WTC11 (cell line): ENCODE measurements around the gene GNAO1. TPM values are rescaled to one million over a fixed set of nuclear protein-coding genes. Genes with fewer than 3 reads are reported as not detected.

Source experiments
- ATAC-seq: fragments of 200-7000 bp; cut with Tn5 transposase; 2 replicates; pipeline ENCODE4 v1.10.0; 2021; ENCODE audit warnings: mild to moderate bottlenecking, moderate library complexity
- CTCF ChIA-PET: fragments of 300-600 bp; sonication (Branson Sonifier 250); formaldehyde crosslinking; loops from one replicate; lab custom pipeline; 2021; ENCODE audit warnings: antibody characterized with exemption; lab: Charles Lee
- POLR2A ChIA-PET: fragments of 350-600 bp; sonication (Branson Sonifier 250); formaldehyde crosslinking; loops from one replicate; lab custom pipeline; 2021; ENCODE audit warnings: antibody characterized with exemption; lab: Charles Lee
- DNase-seq: peaks from one replicate; pipeline ENCODE4 v3.0.0; 2021; ENCODE audit warnings: low spot score
- H3K27ac Mint-ChIP-seq: 2 replicates; pipeline ENCODE4 v1.8.0; 2021; ENCODE audit warnings: mixed read lengths
- H3K27me3 Mint-ChIP-seq: 2 replicates; pipeline ENCODE4 v1.8.0; 2021; ENCODE audit warnings: low read depth, mild to moderate bottlenecking, moderate library complexity, mixed read lengths
- H3K36me3 Mint-ChIP-seq: 2 replicates; pipeline ENCODE4 v1.8.0; 2021; ENCODE audit warnings: mixed read lengths
- H3K4me1 Mint-ChIP-seq: 2 replicates; pipeline ENCODE4 v1.8.0; 2022; ENCODE audit warnings: mixed read lengths
- H3K4me3 Mint-ChIP-seq: 2 replicates; pipeline ENCODE4 v1.8.0; 2021; ENCODE audit warnings: mild to moderate bottlenecking, moderate library complexity, mixed read lengths
- H3K9me3 Mint-ChIP-seq: 2 replicates; pipeline ENCODE4 v1.8.0; 2021; ENCODE audit warnings: mixed read lengths
- ATF1 ChIP-seq: sonication (generic); formaldehyde crosslinking; IDR thresholded peaks from 2 replicates; pipeline ENCODE4 v1.8.1; 2023; ENCODE audit warnings: mild to moderate bottlenecking, moderate library complexity, missing genetic modification reagents
- CDX4 ChIP-seq: fragments of 250-450 bp; sonication (Bioruptor Pico); IDR thresholded peaks from 2 replicates; pipeline ENCODE4 v1.9.0; 2021; ENCODE audit warnings: moderate library complexity, mild to moderate bottlenecking, inconsistent platforms, borderline replicate concordance
- EMX1 ChIP-seq: fragments of 250-450 bp; sonication (Bioruptor Pico); IDR thresholded peaks from 2 replicates; pipeline ENCODE4 v1.8.0; 2021; ENCODE audit warnings: mild to moderate bottlenecking
- GABPB1 ChIP-seq: sonication (generic); formaldehyde crosslinking; IDR thresholded peaks from 2 replicates; pipeline ENCODE4 v1.8.1; 2023; ENCODE audit warnings: mild to moderate bottlenecking, missing genetic modification reagents
- HMGXB4 ChIP-seq: sonication (generic); formaldehyde crosslinking; IDR thresholded peaks from 2 replicates; pipeline ENCODE4 v1.8.1; 2023; ENCODE audit warnings: mild to moderate bottlenecking, moderate library complexity, missing genetic modification reagents
- IRF1 ChIP-seq: sonication (generic); formaldehyde crosslinking; IDR thresholded peaks from 2 replicates; pipeline ENCODE4 v1.8.0; 2023; ENCODE audit warnings: missing genetic modification reagents
- IRF2 ChIP-seq: sonication (generic); formaldehyde crosslinking; IDR thresholded peaks from 2 replicates; pipeline ENCODE4 v1.8.0; 2022; ENCODE audit warnings: low read depth, missing genetic modification reagents, borderline replicate concordance
- MLX ChIP-seq: sonication (generic); formaldehyde crosslinking; IDR thresholded peaks from 2 replicates; pipeline ENCODE4 v1.8.1; 2023; ENCODE audit warnings: mild to moderate bottlenecking, missing genetic modification reagents, moderate library complexity
- NR1H2 ChIP-seq: sonication (generic); formaldehyde crosslinking; IDR thresholded peaks from 2 replicates; pipeline ENCODE4 v1.9.0; 2021; ENCODE audit warnings: mild to moderate bottlenecking, moderate library complexity, missing genetic modification reagents
- RELA ChIP-seq: sonication (generic); formaldehyde crosslinking; IDR thresholded peaks from 2 replicates; pipeline ENCODE4 v1.8.1; 2022; ENCODE audit warnings: missing genetic modification reagents, mild to moderate bottlenecking, borderline replicate concordance
- RORB ChIP-seq: fragments of 250-450 bp; sonication (Bioruptor Pico); IDR thresholded peaks from 2 replicates; pipeline ENCODE4 v1.9.0; 2021; ENCODE audit warnings: mild to moderate bottlenecking
- SMAD3 ChIP-seq: sonication (generic); formaldehyde crosslinking; IDR thresholded peaks from 2 replicates; pipeline ENCODE4 v1.8.0; 2022; ENCODE audit warnings: missing genetic modification reagents, mild to moderate bottlenecking, borderline replicate concordance
- USF2 ChIP-seq: sonication (generic); formaldehyde crosslinking; IDR thresholded peaks from 2 replicates; pipeline ENCODE4 v1.8.1; 2023; ENCODE audit warnings: mild to moderate bottlenecking, missing genetic modification reagents, moderate library complexity
- ZNF416 ChIP-seq: fragments of 250-450 bp; sonication (Bioruptor Pico); IDR thresholded peaks from 2 replicates; pipeline ENCODE4 v1.9.0; 2021; ENCODE audit warnings: mild to moderate bottlenecking, inconsistent platforms
- total RNA-seq: library from RNA; stranded (reverse); gene quantifications from 3 replicates; pipeline ENCODE4 v1.2.3, GENCODE V29; 2021
- TF ChIP-seq, protein P1 (sequence below): sonication (generic); formaldehyde crosslinking; IDR thresholded peaks from 2 replicates; pipeline ENCODE4 v1.8.1; 2022; ENCODE audit warnings: mild to moderate bottlenecking, missing genetic modification reagents, moderate library complexity, borderline replicate concordance
- TF ChIP-seq, protein P2 (sequence below): sonication (generic); formaldehyde crosslinking; IDR thresholded peaks from 2 replicates; pipeline ENCODE4 v1.8.1; 2023; ENCODE audit warnings: mild to moderate bottlenecking, missing genetic modification reagents
- TF ChIP-seq, protein P3 (sequence below): sonication (generic); formaldehyde crosslinking; IDR thresholded peaks from 2 replicates; pipeline ENCODE4 v1.8.0; 2022; ENCODE audit warnings: mild to moderate bottlenecking, missing genetic modification reagents
- TF ChIP-seq, protein P4 (sequence below): sonication (generic); formaldehyde crosslinking; IDR thresholded peaks from 2 replicates; pipeline ENCODE4 v1.8.0; 2023; ENCODE audit warnings: mild to moderate bottlenecking, missing genetic modification reagents
- TF ChIP-seq, protein P5 (sequence below): sonication (generic); formaldehyde crosslinking; IDR thresholded peaks from 2 replicates; pipeline ENCODE4 v1.8.0; 2022; ENCODE audit warnings: mild to moderate bottlenecking, missing genetic modification reagents
- TF ChIP-seq, protein P6 (sequence below): fragments of 250-450 bp; sonication (Bioruptor Pico); IDR thresholded peaks from 2 replicates; pipeline ENCODE4 v1.9.0; 2021; ENCODE audit warnings: mild to moderate bottlenecking

Gene GNAO1
- total RNA-seq, 1 experiment from 2014 or later: 30.6 TPM

DNA sequence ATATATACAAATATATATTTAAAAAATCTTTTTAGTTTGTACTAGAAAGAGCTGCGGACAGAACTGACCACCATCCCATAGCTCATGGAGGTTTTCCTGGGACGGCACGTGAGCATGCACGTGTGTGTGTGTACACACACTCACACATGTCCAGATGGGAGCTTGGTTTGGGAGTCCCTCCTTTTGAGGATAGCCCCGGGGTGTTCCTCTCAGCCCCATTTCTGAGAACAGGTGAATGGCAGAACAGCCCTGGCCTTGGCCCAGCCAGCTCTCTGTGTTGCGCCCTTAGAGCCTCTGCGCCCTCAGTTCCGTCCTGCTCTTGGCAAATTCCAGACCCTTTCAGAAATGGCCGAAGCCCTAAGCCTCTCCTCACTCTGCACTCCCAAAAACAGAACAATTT, 163.9 kb downstream of the GNAO1 start (continued):
- TF ChIP-seq, protein P1, sequence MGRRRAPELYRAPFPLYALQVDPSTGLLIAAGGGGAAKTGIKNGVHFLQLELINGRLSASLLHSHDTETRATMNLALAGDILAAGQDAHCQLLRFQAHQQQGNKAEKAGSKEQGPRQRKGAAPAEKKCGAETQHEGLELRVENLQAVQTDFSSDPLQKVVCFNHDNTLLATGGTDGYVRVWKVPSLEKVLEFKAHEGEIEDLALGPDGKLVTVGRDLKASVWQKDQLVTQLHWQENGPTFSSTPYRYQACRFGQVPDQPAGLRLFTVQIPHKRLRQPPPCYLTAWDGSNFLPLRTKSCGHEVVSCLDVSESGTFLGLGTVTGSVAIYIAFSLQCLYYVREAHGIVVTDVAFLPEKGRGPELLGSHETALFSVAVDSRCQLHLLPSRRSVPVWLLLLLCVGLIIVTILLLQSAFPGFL (CRISPR knock-in tag): no peak
- TF ChIP-seq RORB (CRISPR knock-in tag) (no peak), ATF1 (CRISPR knock-in tag) (no peak), ZNF416 (CRISPR knock-in tag) (no peak)
- TF ChIP-seq, protein P2, sequence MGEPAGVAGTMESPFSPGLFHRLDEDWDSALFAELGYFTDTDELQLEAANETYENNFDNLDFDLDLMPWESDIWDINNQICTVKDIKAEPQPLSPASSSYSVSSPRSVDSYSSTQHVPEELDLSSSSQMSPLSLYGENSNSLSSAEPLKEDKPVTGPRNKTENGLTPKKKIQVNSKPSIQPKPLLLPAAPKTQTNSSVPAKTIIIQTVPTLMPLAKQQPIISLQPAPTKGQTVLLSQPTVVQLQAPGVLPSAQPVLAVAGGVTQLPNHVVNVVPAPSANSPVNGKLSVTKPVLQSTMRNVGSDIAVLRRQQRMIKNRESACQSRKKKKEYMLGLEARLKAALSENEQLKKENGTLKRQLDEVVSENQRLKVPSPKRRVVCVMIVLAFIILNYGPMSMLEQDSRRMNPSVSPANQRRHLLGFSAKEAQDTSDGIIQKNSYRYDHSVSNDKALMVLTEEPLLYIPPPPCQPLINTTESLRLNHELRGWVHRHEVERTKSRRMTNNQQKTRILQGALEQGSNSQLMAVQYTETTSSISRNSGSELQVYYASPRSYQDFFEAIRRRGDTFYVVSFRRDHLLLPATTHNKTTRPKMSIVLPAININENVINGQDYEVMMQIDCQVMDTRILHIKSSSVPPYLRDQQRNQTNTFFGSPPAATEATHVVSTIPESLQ (CRISPR knock-in tag): no peak
- TF ChIP-seq, protein P3, sequence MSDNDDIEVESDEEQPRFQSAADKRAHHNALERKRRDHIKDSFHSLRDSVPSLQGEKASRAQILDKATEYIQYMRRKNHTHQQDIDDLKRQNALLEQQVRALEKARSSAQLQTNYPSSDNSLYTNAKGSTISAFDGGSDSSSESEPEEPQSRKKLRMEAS (CRISPR knock-in tag): no peak

GRCh38 chr16:56355786-56356275, 164.5 kb downstream of the GNAO1 start:
- POLR2A ChIA-PET: no interaction called here
- Mint-ChIP-seq H3K4me3 (no peak overlapping the region; the same call in 1 of the 2 replicates), H3K9me3 (no peaks in the 10 kb centered on the region), H3K27ac (no peak overlapping the region), H3K36me3 (no peaks in the 10 kb centered on the region), H3K27me3 (no peaks in the 10 kb centered on the region), H3K4me1 (peaks cover 35% of the 10 kb centered on the region)
- CTCF ChIA-PET: interaction anchor here (0.6 to 4.7 kb wide), 39 partner anchors 8 to 891 kb away, joined by 3 to 65 read pairs (median 4); partner anchors contain the start of genes NUDT21 and OGFOD1
- ATAC-seq: no peak
- peak; percentile 10 for DNase-seq
- TF ChIP-seq, protein P4, sequence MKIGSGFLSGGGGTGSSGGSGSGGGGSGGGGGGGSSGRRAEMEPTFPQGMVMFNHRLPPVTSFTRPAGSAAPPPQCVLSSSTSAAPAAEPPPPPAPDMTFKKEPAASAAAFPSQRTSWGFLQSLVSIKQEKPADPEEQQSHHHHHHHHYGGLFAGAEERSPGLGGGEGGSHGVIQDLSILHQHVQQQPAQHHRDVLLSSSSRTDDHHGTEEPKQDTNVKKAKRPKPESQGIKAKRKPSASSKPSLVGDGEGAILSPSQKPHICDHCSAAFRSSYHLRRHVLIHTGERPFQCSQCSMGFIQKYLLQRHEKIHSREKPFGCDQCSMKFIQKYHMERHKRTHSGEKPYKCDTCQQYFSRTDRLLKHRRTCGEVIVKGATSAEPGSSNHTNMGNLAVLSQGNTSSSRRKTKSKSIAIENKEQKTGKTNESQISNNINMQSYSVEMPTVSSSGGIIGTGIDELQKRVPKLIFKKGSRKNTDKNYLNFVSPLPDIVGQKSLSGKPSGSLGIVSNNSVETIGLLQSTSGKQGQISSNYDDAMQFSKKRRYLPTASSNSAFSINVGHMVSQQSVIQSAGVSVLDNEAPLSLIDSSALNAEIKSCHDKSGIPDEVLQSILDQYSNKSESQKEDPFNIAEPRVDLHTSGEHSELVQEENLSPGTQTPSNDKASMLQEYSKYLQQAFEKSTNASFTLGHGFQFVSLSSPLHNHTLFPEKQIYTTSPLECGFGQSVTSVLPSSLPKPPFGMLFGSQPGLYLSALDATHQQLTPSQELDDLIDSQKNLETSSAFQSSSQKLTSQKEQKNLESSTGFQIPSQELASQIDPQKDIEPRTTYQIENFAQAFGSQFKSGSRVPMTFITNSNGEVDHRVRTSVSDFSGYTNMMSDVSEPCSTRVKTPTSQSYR (CRISPR knock-in tag): no peak
- TF ChIP-seq IRF2 (CRISPR knock-in tag) (no peak), CDX4 (no peak), GABPB1 (CRISPR knock-in tag) (no peak), NR1H2 (no peak), USF2 (no peak), MLX (no peak), RELA (CRISPR knock-in tag) (no peak), EMX1 (CRISPR knock-in tag) (no peak), IRF1 (no peak), SMAD3 (CRISPR knock-in tag) (no peak), HMGXB4 (CRISPR knock-in tag) (no peak)
- TF ChIP-seq, protein P5, sequence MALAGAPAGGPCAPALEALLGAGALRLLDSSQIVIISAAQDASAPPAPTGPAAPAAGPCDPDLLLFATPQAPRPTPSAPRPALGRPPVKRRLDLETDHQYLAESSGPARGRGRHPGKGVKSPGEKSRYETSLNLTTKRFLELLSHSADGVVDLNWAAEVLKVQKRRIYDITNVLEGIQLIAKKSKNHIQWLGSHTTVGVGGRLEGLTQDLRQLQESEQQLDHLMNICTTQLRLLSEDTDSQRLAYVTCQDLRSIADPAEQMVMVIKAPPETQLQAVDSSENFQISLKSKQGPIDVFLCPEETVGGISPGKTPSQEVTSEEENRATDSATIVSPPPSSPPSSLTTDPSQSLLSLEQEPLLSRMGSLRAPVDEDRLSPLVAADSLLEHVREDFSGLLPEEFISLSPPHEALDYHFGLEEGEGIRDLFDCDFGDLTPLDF (CRISPR knock-in tag): no peak
- TF ChIP-seq, protein P6, sequence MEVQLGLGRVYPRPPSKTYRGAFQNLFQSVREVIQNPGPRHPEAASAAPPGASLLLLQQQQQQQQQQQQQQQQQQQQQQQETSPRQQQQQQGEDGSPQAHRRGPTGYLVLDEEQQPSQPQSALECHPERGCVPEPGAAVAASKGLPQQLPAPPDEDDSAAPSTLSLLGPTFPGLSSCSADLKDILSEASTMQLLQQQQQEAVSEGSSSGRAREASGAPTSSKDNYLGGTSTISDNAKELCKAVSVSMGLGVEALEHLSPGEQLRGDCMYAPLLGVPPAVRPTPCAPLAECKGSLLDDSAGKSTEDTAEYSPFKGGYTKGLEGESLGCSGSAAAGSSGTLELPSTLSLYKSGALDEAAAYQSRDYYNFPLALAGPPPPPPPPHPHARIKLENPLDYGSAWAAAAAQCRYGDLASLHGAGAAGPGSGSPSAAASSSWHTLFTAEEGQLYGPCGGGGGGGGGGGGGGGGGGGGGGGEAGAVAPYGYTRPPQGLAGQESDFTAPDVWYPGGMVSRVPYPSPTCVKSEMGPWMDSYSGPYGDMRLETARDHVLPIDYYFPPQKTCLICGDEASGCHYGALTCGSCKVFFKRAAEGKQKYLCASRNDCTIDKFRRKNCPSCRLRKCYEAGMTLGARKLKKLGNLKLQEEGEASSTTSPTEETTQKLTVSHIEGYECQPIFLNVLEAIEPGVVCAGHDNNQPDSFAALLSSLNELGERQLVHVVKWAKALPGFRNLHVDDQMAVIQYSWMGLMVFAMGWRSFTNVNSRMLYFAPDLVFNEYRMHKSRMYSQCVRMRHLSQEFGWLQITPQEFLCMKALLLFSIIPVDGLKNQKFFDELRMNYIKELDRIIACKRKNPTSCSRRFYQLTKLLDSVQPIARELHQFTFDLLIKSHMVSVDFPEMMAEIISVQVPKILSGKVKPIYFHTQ (CRISPR knock-in tag): no peak
